Measurements from ENCODE around the gene ANP32E. TPM values are rescaled to one million over a fixed set of nuclear protein-coding genes. Genes with fewer than 3 reads are reported as not detected.
"Not testable (repeated sequence)": the region's sequence is repeated elsewhere in the genome, so short reads cannot be mapped to it uniquely, and the experiment has no call there.

Gene ANP32E
- total and polyA plus RNA-seq, 7 experiments from 2014 or later = 35.6 to 156 (median 44.8) TPM

DNA sequence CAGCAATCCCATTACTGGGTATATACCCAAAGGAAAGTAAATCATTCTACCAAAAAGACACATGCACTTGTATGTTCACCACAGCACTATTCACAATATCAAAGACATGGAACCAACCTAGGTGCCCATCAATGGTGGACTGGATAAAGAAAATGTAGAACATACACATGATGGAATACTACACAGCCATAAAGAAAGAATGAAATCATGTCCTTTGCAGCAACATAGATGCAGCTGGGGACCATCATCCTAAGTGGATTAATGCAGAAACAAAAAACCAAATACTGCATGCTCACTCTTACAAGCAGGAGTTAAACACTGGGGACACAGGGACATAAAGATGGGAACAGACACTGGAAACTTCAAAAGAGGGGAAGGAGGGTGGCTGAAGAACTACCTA is 8.7 kb downstream of the ANP32E start:
- CTCF ChIA-PET = interaction anchor here (0.5 to 0.8 kb wide), 2 partner anchors 37 to 893 kb away, joined by 3 read pairs; no protein-coding TSS in a partner anchor
- no peak overlapping the region for H3K4me3 Mint-ChIP-seq
- ATAC-seq (no peak), DNase-seq (no peak)
- peaks cover 16 to 42% (median 34%) of the 10 kb centered on the region in 5 donors for H3K36me3 Mint-ChIP-seq
- Histone ChIP-seq H3K4me3 (ENCODE audit: low read length) (no peak overlapping the region), H3K27me3 (ENCODE audit: control insufficient read depth in 2 of 2, insufficient read depth in 2 of 2, low read length in 2 of 2) (no peaks in the 10 kb centered on the region), H3K4me1 (ENCODE audit: control insufficient read depth in 2 of 2, insufficient read depth in 2 of 2, low read length in 2 of 2) (no peaks in the 10 kb centered on the region), H3K27ac (ENCODE audit: low read depth, low read length) (no peak overlapping the region), H3K36me3 (ENCODE audit: control insufficient read depth in 2 of 3, insufficient read depth in 3 of 3, low read length in 3 of 3) (peaks cover 0 to 38% (median 4%) of the 10 kb centered on the region in 3 experiments), H3K9me3 (ENCODE audit: control insufficient read depth in 2 of 3, low read length in 3 of 3) (no peaks in the 10 kb centered on the region)
- peaks cover 0 to 22% (median 0%) of the 10 kb centered on the region in 7 donors for H3K4me1 Mint-ChIP-seq
- POLR2A ChIA-PET = no interaction called here
- intact Hi-C loops (cut with micrococcal nuclease) = no loop called here
- no peaks in the 10 kb centered on the region for H3K27me3 Mint-ChIP-seq
- no peaks in the 10 kb centered on the region for H3K9me3 Mint-ChIP-seq
- H3K27ac Mint-ChIP-seq = peak overlapping the region in 2 of 9 donors; percentile 7 to 35

GRCh38 chr1:150226486-150226885 is 9.4 kb downstream of the ANP32E start:
- no peaks in the 10 kb centered on the region for H3K27me3 ChIP-seq (ENCODE audit: control insufficient read depth in 2 of 2, insufficient read depth in 2 of 2, low read length in 2 of 2)
- no peaks in the 10 kb centered on the region for H3K9me3 ChIP-seq (ENCODE audit: control insufficient read depth in 2 of 3, low read length in 3 of 3)
- peaks cover 16 to 42% (median 34%) of the 10 kb centered on the region in 5 donors for H3K36me3 Mint-ChIP-seq
- H3K4me3 Mint-ChIP-seq = no peak overlapping the region
- peaks cover 0 to 22% (median 0%) of the 10 kb centered on the region in 7 donors for H3K4me1 Mint-ChIP-seq
- ChIA-PET CTCF (interaction anchor here (0.6 kb wide), 1 partner anchor 138 kb away, joined by 3 read pairs; no protein-coding TSS in a partner anchor), POLR2A (interaction anchor here (0.7 to 0.8 kb wide), 4 partner anchors 13 to 706 kb away, joined by 3 to 6 read pairs (median 4); no protein-coding TSS in a partner anchor)
- H3K4me1 ChIP-seq (ENCODE audit: control insufficient read depth in 2 of 2, insufficient read depth in 2 of 2, low read length in 2 of 2) = no peaks in the 10 kb centered on the region
- DNase-seq (no peak), ATAC-seq (no peak)
- H3K9me3 Mint-ChIP-seq = no peaks in the 10 kb centered on the region
- peaks cover 0 to 38% (median 4%) of the 10 kb centered on the region in 3 experiments for H3K36me3 ChIP-seq (ENCODE audit: control insufficient read depth in 2 of 3, insufficient read depth in 3 of 3, low read length in 3 of 3)
- H3K27ac ChIP-seq (ENCODE audit: low read depth, low read length) = no peak overlapping the region
- no peak overlapping the region for H3K4me3 ChIP-seq (ENCODE audit: low read length)
- intact Hi-C loops (cut with micrococcal nuclease) = no loop called here
- H3K27me3 Mint-ChIP-seq = no peaks in the 10 kb centered on the region
- peak overlapping the region in 3 of 9 donors; percentile 30 to 49 (median 38) for H3K27ac Mint-ChIP-seq

- H3K36me3 ChIP-seq (ENCODE audit: control insufficient read depth in 2 of 3, insufficient read depth in 3 of 3, low read length in 3 of 3) = peaks cover 0 to 44% (median 4%) of the 10 kb centered on the region in 3 experiments
- no peak for ATAC-seq
- no peaks in the 10 kb centered on the region for H3K9me3 ChIP-seq (ENCODE audit: control insufficient read depth in 2 of 3, low read length in 3 of 3)
- Mint-ChIP-seq H3K4me3 (no peak overlapping the region), H3K4me1 (peaks cover 0 to 22% (median 0%) of the 10 kb centered on the region in 7 donors), H3K9me3 (no peaks in the 10 kb centered on the region), H3K27me3 (no peaks in the 10 kb centered on the region), H3K36me3 (peaks cover 16 to 38% (median 34%) of the 10 kb centered on the region in 5 donors), H3K27ac (peak overlapping the region in 1 of 9 donors; percentile 25)
- POLR2A ChIA-PET = interaction anchor here (0.5 to 1.6 kb wide), 5 partner anchors 8 to 707 kb away, joined by 3 to 6 read pairs (median 4); no protein-coding TSS in a partner anchor
- intact Hi-C loops (cut with micrococcal nuclease) = no loop called here
- H3K27ac ChIP-seq (ENCODE audit: low read depth, low read length) = no peak overlapping the region
- CTCF ChIA-PET = no interaction called here
- H3K27me3 ChIP-seq (ENCODE audit: control insufficient read depth in 2 of 2, insufficient read depth in 2 of 2, low read length in 2 of 2) = no peaks in the 10 kb centered on the region
- no peak overlapping the region for H3K4me3 ChIP-seq (ENCODE audit: low read length)
- DNase-seq = no peak
- H3K4me1 ChIP-seq (ENCODE audit: control insufficient read depth in 2 of 2, insufficient read depth in 2 of 2, low read length in 2 of 2) = no peaks in the 10 kb centered on the region
Measured at GRCh38 chr1:150225546-150225945, 10.4 kb downstream of the ANP32E start.

DNA sequence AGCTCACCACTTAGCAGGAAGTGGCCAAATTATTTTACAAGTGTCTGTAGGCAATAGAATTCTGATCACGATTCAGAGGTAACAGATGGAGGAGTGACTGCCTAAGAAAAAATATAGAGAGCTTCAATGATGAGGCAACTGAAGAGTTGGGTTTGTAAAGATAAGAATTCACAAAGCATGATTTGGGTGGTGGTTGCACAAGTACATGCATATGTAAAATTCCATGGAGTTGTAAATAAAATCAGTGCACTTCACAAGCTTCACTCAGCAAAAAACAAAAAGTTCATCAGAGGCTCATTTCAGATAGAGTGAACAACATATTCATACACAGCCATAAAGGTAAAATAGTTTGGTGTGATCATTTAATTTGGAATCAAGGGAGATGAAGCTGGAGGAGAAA is 10.9 kb downstream of the ANP32E start:
- intact Hi-C loops (cut with micrococcal nuclease) = no loop called here
- CTCF ChIA-PET = no interaction called here
- Mint-ChIP-seq H3K9me3 (no peaks in the 10 kb centered on the region), H3K27ac (peak overlapping the region in 3 of 9 donors; percentile 6 to 10 (median 7)), H3K4me3 (no peak overlapping the region), H3K4me1 (peaks cover 0 to 22% (median 0%) of the 10 kb centered on the region in 7 donors), H3K27me3 (no peaks in the 10 kb centered on the region), H3K36me3 (peaks cover 16 to 38% (median 34%) of the 10 kb centered on the region in 5 donors)
- Histone ChIP-seq H3K9me3 (ENCODE audit: control insufficient read depth in 2 of 3, low read length in 3 of 3) (no peaks in the 10 kb centered on the region), H3K36me3 (ENCODE audit: control insufficient read depth in 2 of 3, insufficient read depth in 3 of 3, low read length in 3 of 3) (peaks cover 0 to 46% (median 4%) of the 10 kb centered on the region in 3 experiments), H3K4me1 (ENCODE audit: control insufficient read depth in 2 of 2, insufficient read depth in 2 of 2, low read length in 2 of 2) (no peaks in the 10 kb centered on the region), H3K4me3 (ENCODE audit: low read length) (no peak overlapping the region), H3K27ac (ENCODE audit: low read depth, low read length) (no peak overlapping the region), H3K27me3 (ENCODE audit: control insufficient read depth in 2 of 2, insufficient read depth in 2 of 2, low read length in 2 of 2) (no peaks in the 10 kb centered on the region)
- POLR2A ChIA-PET = interaction anchor here (1.0 to 1.6 kb wide), 3 partner anchors 9 to 17 kb away, joined by 5 to 8 read pairs (median 6); no protein-coding TSS in a partner anchor
- DNase-seq (no peak), ATAC-seq (no peak)

GRCh38 chr1:150221552-150221951 is 14.4 kb downstream of the ANP32E start:
- H3K27me3 ChIP-seq (ENCODE audit: control insufficient read depth in 2 of 2, insufficient read depth in 2 of 2, low read length in 2 of 2) = no peaks in the 10 kb centered on the region
- ATAC-seq (peak; percentile 70), DNase-seq (peak in 5 of 9 donors; percentile 16 to 35 (median 17))
- intact Hi-C loops (cut with micrococcal nuclease) = loop anchor here (1.0 kb wide), 2 partner anchors 8 to 148 kb away; no protein-coding TSS in a partner anchor
- CTCF ChIA-PET = no interaction called here
- peaks cover 0 to 13% (median 0%) of the 10 kb centered on the region in 7 donors for H3K4me1 Mint-ChIP-seq
- no peaks in the 10 kb centered on the region for H3K9me3 ChIP-seq (ENCODE audit: control insufficient read depth in 2 of 3, low read length in 3 of 3)
- H3K36me3 ChIP-seq (ENCODE audit: control insufficient read depth in 2 of 3, insufficient read depth in 3 of 3, low read length in 3 of 3) = peaks cover 0 to 33% (median 4%) of the 10 kb centered on the region in 3 experiments
- no peak overlapping the region for H3K4me3 Mint-ChIP-seq
- H3K36me3 Mint-ChIP-seq = peaks cover 13 to 24% (median 19%) of the 10 kb centered on the region in 5 donors
- H3K27ac Mint-ChIP-seq = peak overlapping the region in 3 of 9 donors; percentile 33 to 67 (median 62)
- no peaks in the 10 kb centered on the region for H3K4me1 ChIP-seq (ENCODE audit: control insufficient read depth in 2 of 2, insufficient read depth in 2 of 2, low read length in 2 of 2)
- no peak overlapping the region for H3K27ac ChIP-seq (ENCODE audit: low read depth, low read length)
- H3K9me3 Mint-ChIP-seq = no peaks in the 10 kb centered on the region
- POLR2A ChIA-PET = no interaction called here
- no peaks in the 10 kb centered on the region for H3K27me3 Mint-ChIP-seq
- H3K4me3 ChIP-seq (ENCODE audit: low read length) = no peak overlapping the region

DNA sequence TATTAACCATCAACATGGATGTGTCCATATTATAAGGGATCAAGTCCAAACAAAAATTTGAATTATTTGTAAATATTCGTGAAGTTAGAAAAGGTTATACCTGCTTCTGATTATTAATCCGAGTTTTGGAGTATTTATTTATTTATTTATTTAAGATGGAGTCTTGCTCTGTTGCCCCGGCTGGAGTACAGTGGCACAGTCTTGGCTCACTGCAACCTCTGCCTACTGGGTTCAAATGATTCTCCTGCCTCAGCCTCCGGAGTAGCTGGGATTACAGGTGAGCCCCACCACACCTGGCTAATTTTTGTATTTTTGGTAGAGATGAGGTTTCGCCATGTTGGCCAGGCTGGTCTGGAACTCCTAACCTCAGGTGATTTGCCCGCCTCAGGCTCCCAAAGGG is 20.1 kb downstream of the ANP32E start:
- H3K36me3 Mint-ChIP-seq; H3K27ac Mint-ChIP-seq; H3K27me3 ChIP-seq (ENCODE audit: control insufficient read depth in 2 of 2, insufficient read depth in 2 of 2, low read length in 2 of 2); CTCF ChIA-PET; DNase-seq; H3K27ac ChIP-seq (ENCODE audit: low read depth, low read length); ATAC-seq; H3K36me3 ChIP-seq (ENCODE audit: control insufficient read depth in 2 of 3, insufficient read depth in 3 of 3, low read length in 3 of 3); H3K27me3 Mint-ChIP-seq; H3K9me3 ChIP-seq (ENCODE audit: control insufficient read depth in 2 of 3, low read length in 3 of 3); intact Hi-C loops (cut with micrococcal nuclease); H3K4me3 Mint-ChIP-seq; H3K9me3 Mint-ChIP-seq; H3K4me3 ChIP-seq (ENCODE audit: low read length); H3K4me1 ChIP-seq (ENCODE audit: control insufficient read depth in 2 of 2, insufficient read depth in 2 of 2, low read length in 2 of 2): not testable (repeated sequence)
- H3K4me1 Mint-ChIP-seq = peaks cover 5 to 19% (median 18%) of the 10 kb centered on the region in 7 donors
- POLR2A ChIA-PET = interaction anchor here (0.6 to 1.2 kb wide), 2 partner anchors 9 to 63 kb away, joined by 4 to 8 read pairs; no protein-coding TSS in a partner anchor

Data from naive thymus-derived CD4-positive, alpha-beta T cell (primary cell).